ENCODE measurements around the gene INPP5D. TPM values are rescaled to one million over a fixed set of nuclear protein-coding genes. Genes with fewer than 3 reads are reported as not detected.

The INPP5D gene
- total and polyA plus RNA-seq, 2 donors (not counting 1 experiment from before 2014, with no cell fraction given), result 152 to 444 TPM

DNA sequence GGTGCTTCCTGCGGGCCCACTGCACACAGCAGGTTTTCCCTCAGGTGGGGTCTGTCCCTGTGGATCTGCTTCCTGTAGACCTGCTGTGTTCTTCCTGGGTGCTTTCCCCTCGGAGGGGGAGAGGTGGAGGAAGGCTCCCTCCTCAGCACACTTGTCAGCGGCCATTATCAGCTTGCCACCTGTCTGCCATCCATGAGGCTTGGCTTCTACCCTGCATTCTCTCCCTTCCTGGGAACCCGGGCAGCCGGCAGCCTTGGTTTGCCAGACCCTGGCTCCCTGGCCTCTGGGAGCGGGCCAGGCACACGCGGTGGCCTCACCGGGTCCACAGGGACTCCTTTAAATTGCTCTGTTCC is 58.5 kb downstream of the INPP5D start:
- peaks cover 91% of the 10 kb centered on the region for H4K20me1 ChIP-seq (ENCODE audit: control insufficient read depth, insufficient read depth, low read length, poor library complexity, severe bottlenecking)
- no peaks in the 10 kb centered on the region for H3K27me3 ChIP-seq (replicated peaks in 1 of 4; ENCODE audit: control extremely low read depth in 1 of 4, control insufficient read depth in 3 of 4, insufficient read depth in 4 of 4, low read length in 3 of 4)
- DNase-seq (no peak), ATAC-seq (ENCODE audit: low read depth) (no peak)
- H3K4me1 ChIP-seq (ENCODE audit: control insufficient read depth in 2 of 2, insufficient read depth in 2 of 2, low read length in 2 of 2), result peaks cover 35 to 75% of the 10 kb centered on the region in 2 donors
- H3K4me2 ChIP-seq (replicated peaks; ENCODE audit: low read depth, low read length, poor library complexity, severe bottlenecking), result peak overlapping the region; percentile 43
- H3K9me3 Mint-ChIP-seq (ENCODE audit: insufficient read depth), result no peaks in the 10 kb centered on the region
- TF ChIP-seq, protein P1, sequence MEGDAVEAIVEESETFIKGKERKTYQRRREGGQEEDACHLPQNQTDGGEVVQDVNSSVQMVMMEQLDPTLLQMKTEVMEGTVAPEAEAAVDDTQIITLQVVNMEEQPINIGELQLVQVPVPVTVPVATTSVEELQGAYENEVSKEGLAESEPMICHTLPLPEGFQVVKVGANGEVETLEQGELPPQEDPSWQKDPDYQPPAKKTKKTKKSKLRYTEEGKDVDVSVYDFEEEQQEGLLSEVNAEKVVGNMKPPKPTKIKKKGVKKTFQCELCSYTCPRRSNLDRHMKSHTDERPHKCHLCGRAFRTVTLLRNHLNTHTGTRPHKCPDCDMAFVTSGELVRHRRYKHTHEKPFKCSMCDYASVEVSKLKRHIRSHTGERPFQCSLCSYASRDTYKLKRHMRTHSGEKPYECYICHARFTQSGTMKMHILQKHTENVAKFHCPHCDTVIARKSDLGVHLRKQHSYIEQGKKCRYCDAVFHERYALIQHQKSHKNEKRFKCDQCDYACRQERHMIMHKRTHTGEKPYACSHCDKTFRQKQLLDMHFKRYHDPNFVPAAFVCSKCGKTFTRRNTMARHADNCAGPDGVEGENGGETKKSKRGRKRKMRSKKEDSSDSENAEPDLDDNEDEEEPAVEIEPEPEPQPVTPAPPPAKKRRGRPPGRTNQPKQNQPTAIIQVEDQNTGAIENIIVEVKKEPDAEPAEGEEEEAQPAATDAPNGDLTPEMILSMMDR (IDR thresholded peaks at IDR 0.05), result no peak
- TF ChIP-seq EZH2 (IDR thresholded peaks at IDR 0.05; ENCODE audit: borderline replicate concordance, insufficient read depth, low read depth, low read length, poor library complexity, severe bottlenecking), result no peak
- H3K27ac Mint-ChIP-seq, result peak overlapping the region; percentile 84
- H3K9me3 ChIP-seq (ENCODE audit: control extremely low read depth in 1 of 3, control insufficient read depth in 2 of 3, insufficient read depth in 1 of 3, low read length in 2 of 3), result peaks cover 0 to 3% (median 0%) of the 10 kb centered on the region in 3 donors
- CTCF ChIA-PET, result no interaction called here
- H3K9ac ChIP-seq (ENCODE audit: low read length), result no peak overlapping the region
- H3K79me2 ChIP-seq (ENCODE audit: control insufficient read depth, insufficient read depth, low read length), result peaks cover 100% of the 10 kb centered on the region
- H3K4me1 Mint-ChIP-seq, result peaks cover 73% of the 10 kb centered on the region
- H3K27me3 Mint-ChIP-seq, result no peaks in the 10 kb centered on the region
- H2AFZ ChIP-seq (ENCODE audit: insufficient read depth, low read depth, low read length, poor library complexity, severe bottlenecking), result no peak overlapping the region
- H3K4me3 ChIP-seq (ENCODE audit: control extremely low read depth in 1 of 5, extremely low read depth in 1 of 5, insufficient read depth in 1 of 5, low read depth in 2 of 5, low read length in 4 of 5), result no peak overlapping the region
- POLR2A ChIA-PET, result interaction anchor here (0.6 kb wide), 1 partner anchor 116 kb away, joined by 4 read pairs; no protein-coding TSS in a partner anchor
- peak overlapping the region; percentile 14 for H3K4me3 Mint-ChIP-seq
- peak overlapping the region in 1 of 2 donors; percentile 67 for H3K27ac ChIP-seq (ENCODE audit: low read length in 2 of 2)
- 100% methylated on average over 4 of the region's 9 CpGs for WGBS (ENCODE audit: insufficient coverage)
- H3K36me3 ChIP-seq (replicated peaks in 1 of 2; ENCODE audit: control extremely low read depth in 1 of 2, control insufficient read depth in 1 of 2, extremely low read depth in 1 of 2, insufficient read depth in 2 of 2, low read length in 1 of 2), result peaks cover 4 to 76% of the 10 kb centered on the region in 2 experiments
- intact Hi-C loops (cut with micrococcal nuclease), result no loop called here

DNA sequence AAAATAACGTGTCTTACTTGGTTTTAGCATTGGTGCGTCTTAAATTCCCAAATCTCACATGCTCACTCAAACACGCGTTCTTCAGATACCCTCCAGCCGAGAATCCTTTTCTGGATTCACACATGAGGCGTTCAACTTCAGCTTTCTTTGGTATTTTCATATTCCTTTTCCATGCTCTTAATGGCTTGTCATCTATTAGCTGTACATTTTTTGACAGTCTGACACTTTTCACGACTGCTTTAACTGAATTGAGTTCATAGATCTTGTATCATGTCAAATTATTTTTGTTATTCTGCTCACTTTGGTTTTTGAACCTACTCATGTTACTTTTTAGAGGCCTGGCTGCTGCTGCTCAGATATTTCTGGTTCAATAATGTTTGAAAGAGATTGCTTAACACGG is 59.0 kb downstream of the INPP5D start:
- 100% methylated on average over 6 of the region's 8 CpGs for WGBS (ENCODE audit: insufficient coverage)
- H3K4me1 Mint-ChIP-seq, result peaks cover 74% of the 10 kb centered on the region
- POLR2A ChIA-PET, result interaction anchor here (0.6 kb wide), 1 partner anchor 116 kb away, joined by 4 read pairs; no protein-coding TSS in a partner anchor

More for the DNA sequence above, 59.0 kb downstream of the INPP5D start:
- Histone ChIP-seq H4K20me1 (ENCODE audit: control insufficient read depth, insufficient read depth, low read length, poor library complexity, severe bottlenecking) (peaks cover 89% of the 10 kb centered on the region), H3K36me3 (replicated peaks in 1 of 2; ENCODE audit: control extremely low read depth in 1 of 2, control insufficient read depth in 1 of 2, extremely low read depth in 1 of 2, insufficient read depth in 2 of 2, low read length in 1 of 2) (peaks cover 4 to 78% of the 10 kb centered on the region in 2 experiments), H3K9ac (ENCODE audit: low read length) (no peak overlapping the region), H3K4me3 (ENCODE audit: control extremely low read depth in 1 of 5, extremely low read depth in 1 of 5, insufficient read depth in 1 of 5, low read depth in 2 of 5, low read length in 4 of 5) (no peak overlapping the region), H3K27me3 (replicated peaks in 1 of 4; ENCODE audit: control extremely low read depth in 1 of 4, control insufficient read depth in 3 of 4, insufficient read depth in 4 of 4, low read length in 3 of 4) (no peaks in the 10 kb centered on the region), H3K79me2 (ENCODE audit: control insufficient read depth, insufficient read depth, low read length) (peaks cover 98% of the 10 kb centered on the region), H3K4me2 (replicated peaks; ENCODE audit: low read depth, low read length, poor library complexity, severe bottlenecking) (no peak overlapping the region), H3K27ac (ENCODE audit: low read length in 2 of 2) (peak overlapping the region in 1 of 2 donors; percentile 67), H3K4me1 (ENCODE audit: control insufficient read depth in 2 of 2, insufficient read depth in 2 of 2, low read length in 2 of 2) (peaks cover 38 to 78% of the 10 kb centered on the region in 2 donors), H2AFZ (ENCODE audit: insufficient read depth, low read depth, low read length, poor library complexity, severe bottlenecking) (no peak overlapping the region), H3K9me3 (ENCODE audit: control extremely low read depth in 1 of 3, control insufficient read depth in 2 of 3, insufficient read depth in 1 of 3, low read length in 2 of 3) (peaks cover 0 to 3% (median 0%) of the 10 kb centered on the region in 3 donors)
- H3K4me3 Mint-ChIP-seq, result no peak overlapping the region
- DNase-seq (no peak), ATAC-seq (ENCODE audit: low read depth) (no peak)
- peak overlapping the region; percentile 84 for H3K27ac Mint-ChIP-seq
- no peaks in the 10 kb centered on the region for H3K27me3 Mint-ChIP-seq
- CTCF ChIA-PET, result interaction anchor here (1.1 kb wide), 1 partner anchor 59 kb away, joined by 3 read pairs; the partner anchor contains the start of gene INPP5D
- intact Hi-C loops (cut with micrococcal nuclease), result no loop called here
- TF ChIP-seq, protein P1 (IDR thresholded peaks at IDR 0.05), result no peak
- TF ChIP-seq EZH2 (IDR thresholded peaks at IDR 0.05; ENCODE audit: borderline replicate concordance, insufficient read depth, low read depth, low read length, poor library complexity, severe bottlenecking), result no peak
- no peaks in the 10 kb centered on the region for H3K9me3 Mint-ChIP-seq (ENCODE audit: insufficient read depth)
